Regular cardiac myocyte (primary cell): ENCODE data around the gene SMC1A. TPM values are rescaled to one million over a fixed set of nuclear protein-coding genes. Genes with fewer than 3 reads are reported as not detected.

Experiments used
- total RNA-seq: library from RNA; depleted of rRNA; stranded (reverse); fragments of >200 nt; gene quantifications from 2 replicates; pipeline ENCODE4 v1.2.3, GENCODE V29; 2014

SMC1A gene
- total RNA-seq, result 8.2 and 33.9 TPM in 2 replicates

GRCh38 chrX:53422086-53422860 is at the start of gene SMC1A:
SMC1A (minus strand) TSS chrX:53422654; CDS start chrX:53422600, 54 bp downstream.

GRCh38 chrX:53433651-53434639 is 11.5 kb upstream of the SMC1A start, which contains the start of gene HSD17B10:
HSD17B10 (minus strand) TSS chrX:53434370; CDS start chrX:53434345, 25 bp downstream.

DNA sequence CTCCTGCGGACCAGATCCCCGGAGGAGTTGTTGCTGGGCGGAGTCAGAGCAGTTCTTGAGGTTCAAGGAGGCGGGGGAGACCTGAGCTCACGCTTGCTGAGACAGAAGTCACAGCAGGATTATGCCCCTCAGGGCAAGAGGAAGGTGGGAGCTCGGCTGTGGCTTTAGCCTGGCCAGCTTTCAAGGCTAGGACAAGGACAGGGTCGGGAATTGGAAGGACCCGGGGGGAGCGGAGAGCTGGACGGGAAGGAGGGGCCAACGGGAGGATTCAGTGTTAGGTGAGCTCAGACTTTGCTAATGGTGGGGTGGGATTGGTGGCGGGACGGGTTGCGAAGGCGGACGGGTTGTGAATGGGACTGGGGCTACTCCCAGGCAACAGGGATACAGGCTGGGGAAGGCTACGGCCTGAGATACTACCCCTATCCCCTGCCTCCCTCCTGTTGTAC is 430 bp upstream of the SMC1A start, which contains the start of gene RIBC1:
RIBC1 (plus strand) TSS at position 13 of the 446 bp plus-strand sequence. CDS start 3,404 bp downstream, outside the sequence.

Other genes with a start within 250 kb of the SMC1A start
- gene KDM5C, start 197.4 kb downstream of the SMC1A start, total RNA-seq, result 113 and 164 TPM in 2 replicates
- gene IQSEC2, start 141.1 kb downstream of the SMC1A start, total RNA-seq, result 4.0 and 4.2 TPM in 2 replicates
- 0.19 and 0.28 TPM in 2 replicates for gene RIBC1, start 219 bp upstream of the SMC1A start, total RNA-seq
- 46.5 and 113 TPM in 2 replicates for gene HSD17B10, start 11.7 kb upstream of the SMC1A start, total RNA-seq